ENCODE data around the gene C9.
"Not testable (repeated sequence)": the region's sequence is repeated elsewhere in the genome, so short reads cannot be mapped to it uniquely, and the experiment has no call there.

The C9 gene

GRCh38 chr5:39262981-39263380, 101.3 kb downstream of the C9 start:
- DNase-seq (ENCODE audit: low read depth in 3 of 3): no peak

GRCh38 chr5:39260095-39260494, 104.2 kb downstream of the C9 start:
- DNase-seq (ENCODE audit: low read depth in 3 of 3): no peak

GRCh38 chr5:39257554-39257953, 106.7 kb downstream of the C9 start:
- no peak for DNase-seq (ENCODE audit: low read depth in 3 of 3)

- no peak for DNase-seq (ENCODE audit: low read depth in 3 of 3)
Measured at GRCh38 chr5:39256477-39257235, 107.6 kb downstream of the C9 start.

- no peak for DNase-seq (ENCODE audit: low read depth in 3 of 3)
Measured at GRCh38 chr5:39255406-39255805, 108.9 kb downstream of the C9 start.

- no peak for DNase-seq (ENCODE audit: low read depth in 3 of 3)
Measured at GRCh38 chr5:39254671-39255070, 109.6 kb downstream of the C9 start.

- no peak for DNase-seq (ENCODE audit: low read depth in 3 of 3)
Measured at GRCh38 chr5:39253196-39253595, 111.1 kb downstream of the C9 start.

- DNase-seq (ENCODE audit: low read depth in 3 of 3): no peak
Measured at GRCh38 chr5:39249564-39250274, 114.6 kb downstream of the C9 start.

- no peak for DNase-seq (ENCODE audit: low read depth in 3 of 3)
Measured at GRCh38 chr5:39249069-39249468, 115.2 kb downstream of the C9 start.

- no peak for DNase-seq (ENCODE audit: low read depth in 3 of 3)
Measured at GRCh38 chr5:39240750-39241149, 123.5 kb downstream of the C9 start.

GRCh38 chr5:39238366-39239105, 125.8 kb downstream of the C9 start:
- no peak for DNase-seq (ENCODE audit: low read depth in 3 of 3)

- DNase-seq (ENCODE audit: low read depth in 3 of 3): no peak
Measured at GRCh38 chr5:39236718-39237117, 127.6 kb downstream of the C9 start.

GRCh38 chr5:39235648-39236047, 128.6 kb downstream of the C9 start:
- DNase-seq (ENCODE audit: low read depth in 3 of 3): no peak

- DNase-seq (ENCODE audit: low read depth in 3 of 3): not testable (repeated sequence)
Measured at GRCh38 chr5:39234494-39234893, 129.8 kb downstream of the C9 start.
